CD14-positive monocyte (primary cell): Measurements from ENCODE around the gene WDFY4. TPM values are rescaled to one million over a fixed set of nuclear protein-coding genes. Genes with fewer than 3 reads are reported as not detected.

Experiments used
- DNase-seq, 3 donors: peaks; one replicate each; pipeline ENCODE4 v3.0.0-alpha.2; 2011 to 2022
- H2AFZ ChIP-seq: 2 replicates; pipeline ENCODE4 v1.6.0; 2012; ENCODE audit warnings: mild to moderate bottlenecking, low read depth, low read length, inconsistent platforms; ENCODE audit not compliant: insufficient read depth, poor library complexity, severe bottlenecking
- H3K27ac ChIP-seq, 2 donors: 1 replicate in 1 of 2; 2 replicates in 1 of 2; pipeline ENCODE4 v1.5.1; 2012 to 2013; ENCODE audit warnings: low read length in 2 of 2, control low read depth in 1 of 2, inconsistent platforms in 1 of 2, low read depth in 1 of 2, mild to moderate bottlenecking in 1 of 2
- H3K27me3 ChIP-seq, 2 donors: one replicate each; pipeline versions ENCODE4 v1.6.0 to v1.6.1; 2011 to 2013; ENCODE audit warnings: low read length in 2 of 2; ENCODE audit not compliant: control insufficient read depth in 2 of 2, insufficient read depth in 2 of 2
- H3K36me3 ChIP-seq, 2 donors: replicated peaks in 1 of 2; 1 replicate in 1 of 2; 2 replicates in 1 of 2; pipeline versions ENCODE4 v1.5.1 to v1.6.1; 2012 to 2013; ENCODE audit warnings: low read length in 2 of 2, control low read depth in 1 of 2, inconsistent platforms in 1 of 2, mild to moderate bottlenecking in 1 of 2; ENCODE audit not compliant: insufficient read depth in 2 of 2, control insufficient read depth in 1 of 2
- H3K4me1 ChIP-seq, 2 donors: 1 replicate in 1 of 2; 2 replicates in 1 of 2; pipeline versions ENCODE4 v1.5.1 to v1.6.1; 2012 to 2013; ENCODE audit warnings: low read length in 2 of 2, control low read depth in 1 of 2, inconsistent platforms in 1 of 2, mild to moderate bottlenecking in 1 of 2, moderate library complexity in 1 of 2; ENCODE audit not compliant: insufficient read depth in 2 of 2, control insufficient read depth in 1 of 2
- H3K4me2 ChIP-seq: replicated peaks from 2 replicates; pipeline ENCODE3; 2012; ENCODE audit warnings: low read length, moderate library complexity, mild to moderate bottlenecking; ENCODE audit not compliant: poor library complexity, severe bottlenecking; ENCODE audit errors: extremely low read depth
- H3K4me3 ChIP-seq, 3 experiments: fragments of 200-600 bp in 1 of 3; sonication (generic) in 1 of 3; replicated peaks in 1 of 3; 1 replicate in 2 of 3; 2 replicates in 1 of 3; pipeline ENCODE4 v1.5.1; 2011 to 2013; ENCODE audit warnings: low read length in 3 of 3, mild to moderate bottlenecking in 3 of 3, control low read depth in 2 of 3, low read depth in 2 of 3, inconsistent platforms in 1 of 3, moderate library complexity in 1 of 3
- H3K79me2 ChIP-seq: 2 replicates; pipeline ENCODE4 v1.6.0; 2012; ENCODE audit warnings: mild to moderate bottlenecking, control low read depth, inconsistent platforms, low read length, moderate library complexity; ENCODE audit not compliant: insufficient read depth
- H3K9ac ChIP-seq: 2 replicates; pipeline ENCODE4 v1.6.0; 2017; ENCODE audit warnings: low read length, mild to moderate bottlenecking; ENCODE audit not compliant: insufficient read depth, poor library complexity, severe bottlenecking
- H3K9me3 ChIP-seq, 2 donors: replicated peaks in 1 of 2; 1 replicate in 1 of 2; 2 replicates in 1 of 2; pipeline versions ENCODE4 v1.5.1 to v1.6.1; 2012 to 2013; ENCODE audit warnings: low read length in 2 of 2, control low read depth in 1 of 2; ENCODE audit not compliant: control insufficient read depth in 1 of 2, insufficient read depth in 1 of 2
- H4K20me1 ChIP-seq: 2 replicates; pipeline ENCODE4 v1.6.0; 2012; ENCODE audit warnings: mild to moderate bottlenecking, low read length, control low read depth, moderate library complexity; ENCODE audit not compliant: insufficient read depth
- H3K27ac Mint-ChIP-seq, 7 donors: one replicate each; pipeline ENCODE4 v1.8.0; 2020; ENCODE audit warnings: mild to moderate bottlenecking in 7 of 7, mixed read lengths in 7 of 7, moderate library complexity in 6 of 7, inconsistent platforms in 2 of 7
- H3K27me3 Mint-ChIP-seq, 3 donors: one replicate each; pipeline ENCODE4 v1.8.0; 2021 to 2022; ENCODE audit warnings: low read depth in 3 of 3, mild to moderate bottlenecking in 3 of 3, mixed read lengths in 3 of 3, moderate library complexity in 3 of 3, inconsistent platforms in 1 of 3
- H3K36me3 Mint-ChIP-seq, 2 donors: one replicate each; pipeline ENCODE4 v1.8.0; 2020; ENCODE audit warnings: mixed read lengths in 2 of 2, inconsistent platforms in 1 of 2, mild to moderate bottlenecking in 1 of 2
- H3K4me1 Mint-ChIP-seq: one replicate; pipeline ENCODE4 v1.8.0; 2020; ENCODE audit warnings: mild to moderate bottlenecking, mixed read lengths
- H3K4me3 Mint-ChIP-seq, 2 donors: one replicate each; pipeline ENCODE4 v1.8.0; 2020; ENCODE audit warnings: mild to moderate bottlenecking in 2 of 2, mixed read lengths in 2 of 2, moderate library complexity in 1 of 2
- H3K9me3 Mint-ChIP-seq, 7 donors: one replicate each; pipeline ENCODE4 v1.8.0; 2020 to 2022; ENCODE audit warnings: mixed read lengths in 7 of 7, mild to moderate bottlenecking in 6 of 7, moderate library complexity in 6 of 7, inconsistent platforms in 2 of 7
- CTCF ChIP-seq: fragments of 200-600 bp; IDR thresholded peaks from one replicate; pipeline ENCODE4 v1.8.0; 2022; ENCODE audit warnings: antibody characterized with exemption, mild to moderate bottlenecking
- WGBS: methylation state at CpG from one replicate; pipeline ENCODE4 v1.1.5; 2013; ENCODE audit warnings: missing lambda C conversion rate; ENCODE audit not compliant: insufficient coverage; 5-methylcytosine and 5-hydroxymethylcytosine counted together
- intact Hi-C, 2 donors: fragments of 100-400 bp; cut with micrococcal nuclease; formaldehyde crosslinking; loops; one replicate each; pipeline versions ENCODE4 v1.15.0 to v1.15.1; 2023
- polyA plus RNA-seq, 3 donors: library from polyadenylated mRNA; depleted of rRNA in 1 of 3; unstranded in 2 of 3; stranded (reverse) in 1 of 3; fragments of 300-500 nt in 2 of 3; fragments of >200 nt in 1 of 3; fragmentation: Illumina TruSeq in 2 of 3; gene quantifications; 1 replicate in 2 of 3; 2 replicates in 1 of 3; pipeline ENCODE4 v1.2.3, GENCODE V29; 2012 to 2021

The WDFY4 gene
- polyA plus RNA-seq, 3 donors: 7.5 to 36.1 (median 9.8) TPM

GRCh38 chr10:48964038-48964437 is 279.4 kb downstream of the WDFY4 start:
- Mint-ChIP-seq H3K36me3 (peaks cover 88 to 97% of the 10 kb centered on the region in 2 donors), H3K9me3 (peaks cover 0 to 2% (median 0%) of the 10 kb centered on the region in 7 donors), H3K27ac (no peak overlapping the region), H3K4me1 (no peaks in the 10 kb centered on the region), H3K4me3 (no peak overlapping the region), H3K27me3 (no peaks in the 10 kb centered on the region)
- no peak overlapping the region for H3K27ac ChIP-seq
- H2AFZ ChIP-seq: no peak overlapping the region
- no CpG with 5 or more reads among the region's 1 CpG for WGBS
- no peak overlapping the region for H3K9ac ChIP-seq
- H4K20me1 ChIP-seq: no peaks in the 10 kb centered on the region
- H3K79me2 ChIP-seq: no peaks in the 10 kb centered on the region
- H3K36me3 ChIP-seq: peaks cover 89 to 99% of the 10 kb centered on the region in 2 donors
- no peaks in the 10 kb centered on the region for H3K9me3 ChIP-seq
- no peaks in the 10 kb centered on the region for H3K27me3 ChIP-seq
- DNase-seq: no peak
- no peak for TF ChIP-seq CTCF
- intact Hi-C loops: no loop called here
- H3K4me3 ChIP-seq: no peak overlapping the region
- no peaks in the 10 kb centered on the region for H3K4me1 ChIP-seq
- H3K4me2 ChIP-seq: no peak overlapping the region

GRCh38 chr10:48965460-48965859 is 280.8 kb downstream of the WDFY4 start:
- Histone ChIP-seq H3K36me3 (peaks cover 89 to 99% of the 10 kb centered on the region in 2 donors), H3K27ac (no peak overlapping the region), H3K9ac (no peak overlapping the region), H3K9me3 (no peaks in the 10 kb centered on the region), H3K4me1 (no peaks in the 10 kb centered on the region), H3K4me3 (no peak overlapping the region), H3K27me3 (no peaks in the 10 kb centered on the region), H3K79me2 (no peaks in the 10 kb centered on the region), H3K4me2 (no peak overlapping the region), H4K20me1 (no peaks in the 10 kb centered on the region), H2AFZ (no peak overlapping the region)
- no peak for DNase-seq
- H3K27me3 Mint-ChIP-seq: no peaks in the 10 kb centered on the region
- H3K4me1 Mint-ChIP-seq: no peaks in the 10 kb centered on the region
- peaks cover 0 to 2% (median 0%) of the 10 kb centered on the region in 7 donors for H3K9me3 Mint-ChIP-seq
- 100% methylated on average over 1 of the region's 4 CpGs for WGBS
- no peak for TF ChIP-seq CTCF
- H3K4me3 Mint-ChIP-seq: no peak overlapping the region
- intact Hi-C loops: no loop called here
- H3K27ac Mint-ChIP-seq: no peak overlapping the region
- H3K36me3 Mint-ChIP-seq: peaks cover 87 to 97% of the 10 kb centered on the region in 2 donors
